GM21786 (cell line): ENCODE data around the gene PPP1CB.

Source experiments
- ATAC-seq: cut with Tn5 transposase; IDR thresholded peaks from one replicate; pipeline ENCODE4 v1.9.1; 2021; ENCODE audit not compliant: unreplicated experiment

Gene PPP1CB

GRCh38 chr2:28751252-28751955, at the start of gene PPP1CB:
Gene PPP1CB (plus strand): TSS chr2:28751830. CDS start chr2:28752125, 295 bp downstream.
- peak; percentile 77 for ATAC-seq

GRCh38 chr2:28702415-28702861, 49.2 kb upstream of the PPP1CB start:
- ATAC-seq = no peak

GRCh38 chr2:28702878-28703277, 48.8 kb upstream of the PPP1CB start:
- no peak for ATAC-seq

GRCh38 chr2:28704621-28705020, 47.0 kb upstream of the PPP1CB start:
- no peak for ATAC-seq

DNA sequence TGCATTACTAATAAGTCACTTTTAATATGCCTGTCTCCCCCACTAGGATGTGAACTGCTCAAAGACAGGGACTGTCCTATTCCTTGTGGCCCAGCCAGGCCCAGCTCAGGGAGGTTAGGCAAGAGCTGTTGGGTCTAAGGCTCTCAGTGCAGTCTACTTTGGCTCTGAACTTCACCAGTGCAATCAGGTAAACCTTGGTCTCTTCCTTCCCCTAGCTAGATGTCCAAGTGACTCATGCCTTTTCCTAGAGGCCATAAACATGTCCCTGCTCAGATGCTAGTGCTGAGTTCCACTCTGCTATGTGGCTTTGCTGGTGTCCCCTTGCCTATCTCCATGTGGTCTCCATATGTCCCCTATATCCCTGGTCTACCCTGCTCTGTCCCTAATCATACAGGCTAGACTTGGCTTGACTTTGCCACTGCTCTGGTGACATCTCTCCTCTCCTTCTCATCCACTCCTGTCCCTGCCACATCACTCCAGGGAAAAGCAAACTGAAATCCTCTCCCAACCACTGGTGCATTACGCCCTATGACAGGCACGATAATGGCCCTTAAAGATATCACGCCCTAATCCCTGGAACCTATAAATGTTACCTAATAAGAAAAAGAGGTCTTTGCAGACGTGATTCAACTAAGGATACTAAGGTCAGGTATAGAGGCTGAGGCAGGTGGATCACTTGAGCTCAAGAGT, 45.7 kb upstream of the PPP1CB start:
- no peak for ATAC-seq

DNA sequence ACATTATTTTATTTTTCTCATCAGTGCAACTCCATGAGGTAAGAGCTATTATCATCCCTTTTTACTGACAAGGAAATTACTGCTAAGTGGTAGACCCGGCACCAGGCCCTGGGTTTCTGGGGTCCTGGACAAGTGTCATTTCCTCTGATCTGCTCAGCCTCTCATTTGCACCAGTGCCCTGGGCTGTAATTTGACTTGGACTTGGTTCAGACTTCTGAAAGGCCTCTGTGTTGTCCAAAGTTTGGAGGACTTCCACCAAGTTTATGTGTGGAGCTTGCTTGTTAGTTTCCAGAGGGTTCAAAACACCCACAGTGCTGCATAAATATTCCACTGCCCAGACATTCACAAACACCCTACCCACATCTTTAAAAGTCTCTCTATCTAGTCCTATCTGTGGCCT, 44.0 kb upstream of the PPP1CB start:
- ATAC-seq = no peak

- no peak for ATAC-seq
Measured at GRCh38 chr2:28709101-28709500, 42.5 kb upstream of the PPP1CB start.

- ATAC-seq = no peak
Measured at GRCh38 chr2:28710545-28710944, 41.1 kb upstream of the PPP1CB start.

GRCh38 chr2:28713577-28714298, 37.9 kb upstream of the PPP1CB start:
- ATAC-seq = no peak

- no peak for ATAC-seq
Measured at GRCh38 chr2:28716265-28716865, 35.3 kb upstream of the PPP1CB start.

- ATAC-seq = no peak
Measured at GRCh38 chr2:28717339-28717758, 34.3 kb upstream of the PPP1CB start.

- ATAC-seq = no peak
Measured at GRCh38 chr2:28720345-28720744, 31.3 kb upstream of the PPP1CB start.

GRCh38 chr2:28721601-28722191, 29.9 kb upstream of the PPP1CB start:
- ATAC-seq = no peak

DNA sequence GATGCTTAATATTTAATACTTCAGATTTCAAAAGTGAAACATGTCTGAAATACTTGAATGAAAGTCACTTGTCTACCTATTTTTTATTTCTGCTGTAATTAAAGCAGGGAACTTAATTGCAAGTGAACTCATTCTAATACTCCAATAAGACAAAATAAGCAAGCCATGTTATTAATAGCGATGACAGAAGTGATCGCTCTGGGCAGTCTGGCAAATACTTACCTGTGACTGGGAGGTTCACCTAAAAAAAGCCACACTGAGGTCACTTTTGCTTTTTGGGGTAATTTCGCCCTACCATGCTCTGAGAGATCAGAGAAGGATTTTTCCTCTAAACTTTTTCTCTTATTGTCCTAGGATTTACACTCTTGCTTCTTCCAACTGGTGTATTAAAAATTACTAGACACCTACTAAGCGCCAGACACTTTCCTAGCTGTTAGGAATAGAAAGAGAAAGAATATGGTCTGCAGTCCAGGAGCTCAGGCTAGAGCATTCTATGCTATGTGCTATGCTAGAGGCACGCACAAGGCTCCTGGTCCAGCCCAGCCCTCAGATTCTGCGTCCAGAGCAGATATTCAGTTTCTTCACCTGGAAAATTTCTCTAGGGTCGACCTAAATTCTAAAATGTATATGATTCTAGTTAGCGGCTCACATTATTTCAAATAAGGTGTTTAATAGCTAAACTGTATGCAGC, 26.5 kb upstream of the PPP1CB start:
- ATAC-seq = no peak

DNA sequence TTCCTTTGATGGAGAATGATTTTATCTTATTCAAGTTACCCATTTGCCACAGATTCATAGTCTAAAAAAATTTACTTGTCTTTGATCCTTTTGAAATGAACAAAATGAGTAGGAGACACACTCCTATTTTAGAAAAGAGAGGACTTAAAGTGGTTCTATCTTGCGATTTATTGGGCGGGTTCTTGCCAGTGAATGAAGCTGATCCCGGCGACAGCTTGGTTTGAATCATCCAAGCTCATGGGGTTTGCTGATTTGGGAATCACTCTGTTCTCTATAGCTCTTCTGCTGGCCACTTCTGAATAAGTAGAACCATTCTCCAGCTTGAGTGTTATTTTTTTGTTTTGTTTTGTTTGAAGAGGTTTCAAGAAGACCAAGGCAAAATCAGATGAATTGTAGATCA, 25.5 kb upstream of the PPP1CB start:
- no peak for ATAC-seq

DNA sequence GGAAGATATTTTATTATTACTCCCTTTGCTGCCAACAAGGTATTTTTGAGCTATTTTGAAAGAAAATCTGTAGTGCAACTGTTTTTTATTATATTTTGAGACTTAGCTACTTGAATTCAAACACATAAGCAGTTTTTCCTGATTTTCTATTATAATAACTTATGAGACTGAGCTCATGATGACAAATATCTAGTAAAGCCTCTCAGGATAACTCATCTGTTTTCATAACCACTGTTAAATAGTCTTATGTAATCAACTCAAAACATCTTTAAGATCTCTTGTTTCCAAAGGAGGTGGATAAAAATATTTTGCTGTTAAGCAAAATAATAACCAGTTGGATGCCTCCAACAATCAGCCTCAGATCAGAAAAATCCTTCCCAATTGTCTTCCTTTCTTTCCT, 21.9 kb upstream of the PPP1CB start:
- no peak for ATAC-seq

GRCh38 chr2:28730641-28731146, 20.9 kb upstream of the PPP1CB start:
- no peak for ATAC-seq

DNA sequence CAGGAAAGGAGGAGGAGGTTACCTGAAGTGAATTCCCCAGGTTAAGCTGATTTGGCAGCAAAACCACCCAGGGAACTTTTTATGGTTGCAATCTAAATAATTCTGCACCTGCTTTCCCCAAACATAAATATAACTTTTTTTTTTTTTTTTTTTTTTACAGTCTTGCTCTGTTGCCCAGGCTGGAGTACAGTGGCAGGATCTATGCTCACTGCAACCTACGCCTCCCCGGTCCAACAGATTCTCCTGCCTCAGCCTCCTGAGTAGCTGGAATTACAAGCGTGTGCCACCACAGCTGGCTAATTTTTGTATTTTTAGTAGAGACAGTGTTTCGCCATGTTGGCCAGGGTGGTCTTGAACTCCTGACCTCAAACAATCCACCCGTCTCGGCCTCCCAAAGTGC, 16.1 kb upstream of the PPP1CB start:
- ATAC-seq = no peak

DNA sequence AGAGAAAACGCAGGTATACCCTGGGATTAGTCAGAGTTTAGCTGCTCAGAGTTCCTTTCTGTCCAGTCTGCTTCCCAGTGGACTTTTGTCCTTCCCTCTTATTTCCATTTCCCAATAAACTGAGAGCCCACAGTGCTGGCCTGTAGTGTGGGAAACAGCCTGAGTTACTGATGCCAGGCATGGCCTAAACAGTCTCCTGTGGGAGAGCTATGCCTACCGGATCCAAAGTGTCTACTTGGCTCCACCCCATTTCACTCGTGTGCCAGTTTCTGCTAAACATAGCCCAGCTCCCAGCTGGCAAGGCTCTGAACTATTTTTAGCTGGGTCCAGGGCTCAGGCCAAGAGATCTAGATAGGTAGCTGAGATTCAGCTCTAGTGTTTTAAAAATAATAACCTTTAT, 15.6 kb upstream of the PPP1CB start:
- no peak for ATAC-seq

- no peak for ATAC-seq
Measured at GRCh38 chr2:28737655-28738054, 14.0 kb upstream of the PPP1CB start.
